OCI-LY3 (cell line): ENCODE measurements around the gene GRIK4.

Experiments
- H2AFZ ChIP-seq: fragments of 200-600, 300-600 bp; shearing (Covaris generic); 2 replicates; pipeline ENCODE4 v1.6.0; 2014; ENCODE audit warnings: antibody characterized with exemption, low read depth, low read length
- H3K27ac ChIP-seq: fragments of 200-600, 300-600 bp; sonication (generic); 2 replicates; pipeline ENCODE4 v1.5.1; 2014; ENCODE audit warnings: mild to moderate bottlenecking, low read length, moderate library complexity, mixed read lengths
- H3K27me3 ChIP-seq: fragments of 200-600, 300-600 bp; sonication (generic); 2 replicates; pipeline ENCODE4 v1.6.1; 2014; ENCODE audit warnings: low read depth, low read length, mixed read lengths
- H3K36me3 ChIP-seq: fragments of 200-600, 300-600 bp; sonication (generic); replicated peaks from 2 replicates; pipeline ENCODE3; 2014; ENCODE audit warnings: low read depth, low read length, mixed read lengths
- H3K4me1 ChIP-seq: fragments of 300-600, 200-600 bp; sonication (generic); 2 replicates; pipeline ENCODE4 v1.6.1; 2014; ENCODE audit warnings: low read length, mixed read lengths
- H3K4me2 ChIP-seq: fragments of 200-600, 300-600 bp; sonication (generic); 2 replicates; pipeline ENCODE4 v1.6.1; 2014; ENCODE audit warnings: low read length, mixed read lengths
- H3K4me3 ChIP-seq: fragments of 300-600, 200-600 bp; sonication (generic); 2 replicates; pipeline ENCODE4 v1.5.1; 2014; ENCODE audit warnings: antibody characterized with exemption, mild to moderate bottlenecking, low read length, moderate library complexity
- H3K79me2 ChIP-seq: fragments of 300-600, 200-600 bp; shearing (Covaris generic); 2 replicates; pipeline ENCODE4 v1.6.1; 2014; ENCODE audit warnings: mild to moderate bottlenecking, low read length, mixed read lengths
- H3K9ac ChIP-seq: fragments of 300-600, 200-600 bp; shearing (Covaris generic); 2 replicates; pipeline ENCODE4 v1.6.0; 2014; ENCODE audit warnings: mild to moderate bottlenecking, low read length, moderate library complexity
- H3K9me3 ChIP-seq: fragments of 200-600, 300-600 bp; shearing (Covaris generic); 2 replicates; pipeline ENCODE4 v1.6.1; 2014; ENCODE audit warnings: low read length, mixed read lengths; ENCODE audit not compliant: insufficient read depth
- H4K20me1 ChIP-seq: fragments of 200-600, 300-600 bp; sonication (generic); 2 replicates; pipeline ENCODE4 v1.6.1; 2016; ENCODE audit warnings: low read length, mixed read lengths; ENCODE audit not compliant: insufficient read depth
- CTCF ChIP-seq: fragments of 200-600, 300-600 bp; sonication (generic); IDR thresholded peaks from 2 replicates; pipeline ENCODE4 v1.5.1; 2014; ENCODE audit warnings: antibody characterized with exemption, low read length, low read depth
- EZH2phosphoT487 ChIP-seq: fragments of 200-600 bp; shearing (Covaris generic); IDR thresholded peaks from 2 replicates; pipeline ENCODE4 v1.6.1; 2018; ENCODE audit warnings: antibody characterized with exemption, mixed run types, low read depth

GRIK4 gene

GRCh38 chr11:120824242-120824641, 312.7 kb downstream of the GRIK4 start:
- peaks cover 39% of the 10 kb centered on the region for H3K27me3 ChIP-seq
- peaks cover 3% of the 10 kb centered on the region; the same call in 1 of the 2 replicates for H3K4me1 ChIP-seq
- no peaks in the 10 kb centered on the region for H3K9me3 ChIP-seq
- H3K36me3 ChIP-seq, result no peaks in the 10 kb centered on the region
- no peak overlapping the region for H3K4me2 ChIP-seq
- H3K27ac ChIP-seq, result no peak overlapping the region
- H3K79me2 ChIP-seq, result no peaks in the 10 kb centered on the region
- TF ChIP-seq EZH2phosphoT487, result no peak
- H2AFZ ChIP-seq, result no peak overlapping the region
- H4K20me1 ChIP-seq, result no peaks in the 10 kb centered on the region
- H3K4me3 ChIP-seq, result no peak overlapping the region
- H3K9ac ChIP-seq, result no peak overlapping the region

- H2AFZ ChIP-seq, result no peak overlapping the region
- TF ChIP-seq CTCF (no peak), EZH2phosphoT487 (no peak)
- H3K4me2 ChIP-seq, result no peak overlapping the region
Measured at GRCh38 chr11:120827198-120827597, 315.6 kb downstream of the GRIK4 start.

GRCh38 chr11:120827820-120828219, 316.3 kb downstream of the GRIK4 start:
- no peak overlapping the region for H3K4me3 ChIP-seq
- H3K27me3 ChIP-seq, result peaks cover 27% of the 10 kb centered on the region
- no peaks in the 10 kb centered on the region for H3K9me3 ChIP-seq
- H3K9ac ChIP-seq, result no peak overlapping the region
- H4K20me1 ChIP-seq, result no peaks in the 10 kb centered on the region
- TF ChIP-seq EZH2phosphoT487 (no peak), CTCF (no peak)
- H2AFZ ChIP-seq, result no peak overlapping the region
- H3K36me3 ChIP-seq, result no peaks in the 10 kb centered on the region
- H3K79me2 ChIP-seq, result no peaks in the 10 kb centered on the region
- H3K4me1 ChIP-seq, result peaks cover 11% of the 10 kb centered on the region
- no peak overlapping the region for H3K4me2 ChIP-seq
- no peak overlapping the region for H3K27ac ChIP-seq

More at GRCh38 chr11:120827198-120827597, 315.6 kb downstream of the GRIK4 start:
- Histone ChIP-seq H3K9me3 (no peaks in the 10 kb centered on the region), H3K9ac (no peak overlapping the region), H3K27me3 (peaks cover 32% of the 10 kb centered on the region), H4K20me1 (no peaks in the 10 kb centered on the region), H3K79me2 (no peaks in the 10 kb centered on the region), H3K27ac (no peak overlapping the region), H3K36me3 (no peaks in the 10 kb centered on the region), H3K4me3 (no peak overlapping the region), H3K4me1 (peaks cover 4% of the 10 kb centered on the region)

GRCh38 chr11:120828847-120829246, 317.3 kb downstream of the GRIK4 start:
- no peaks in the 10 kb centered on the region for H3K9me3 ChIP-seq
- no peaks in the 10 kb centered on the region for H3K79me2 ChIP-seq
- H3K4me3 ChIP-seq, result no peak overlapping the region
- no peak overlapping the region for H3K4me2 ChIP-seq
- no peak overlapping the region for H3K9ac ChIP-seq
- H3K27me3 ChIP-seq, result peaks cover 19% of the 10 kb centered on the region; the same call in 1 of the 2 replicates
- no peak for TF ChIP-seq EZH2phosphoT487
- TF ChIP-seq CTCF, result no peak
- H4K20me1 ChIP-seq, result no peaks in the 10 kb centered on the region
- H3K4me1 ChIP-seq, result peaks cover 18% of the 10 kb centered on the region
- H3K36me3 ChIP-seq, result no peaks in the 10 kb centered on the region
- H2AFZ ChIP-seq, result no peak overlapping the region
- H3K27ac ChIP-seq, result no peak overlapping the region
